GM23248 (cell line): ENCODE results near the gene TNIK. TPM values are rescaled to one million over a fixed set of nuclear protein-coding genes. Genes with fewer than 3 reads are reported as not detected.

Experiments used
- DNase-seq: peaks from one replicate; pipeline ENCODE4 v3.0.0-alpha.2; 2015
- H2AFZ ChIP-seq: fragments of 200-600 bp; sonication (generic); 2 replicates; pipeline ENCODE4 v1.6.1; 2016; ENCODE audit warnings: antibody characterized with exemption
- H3F3A ChIP-seq: fragments of 200-600 bp; sonication (generic); 2 replicates; pipeline ENCODE4 v1.6.1; 2016; ENCODE audit warnings: mild to moderate bottlenecking, antibody characterized with exemption, mixed run types; ENCODE audit not compliant: insufficient read depth
- H3K27ac ChIP-seq: fragments of 200-600 bp; sonication (generic); 2 replicates; pipeline ENCODE4 v1.5.1; 2016; ENCODE audit warnings: mild to moderate bottlenecking
- H3K27me3 ChIP-seq: fragments of 200-600 bp; sonication (generic); replicated peaks from 2 replicates; pipeline ENCODE4 v1.6.1; 2016; ENCODE audit warnings: mild to moderate bottlenecking; ENCODE audit not compliant: insufficient read depth
- H3K36me3 ChIP-seq: fragments of 200-600 bp; sonication (generic); 2 replicates; pipeline ENCODE4 v1.6.1; 2016; ENCODE audit warnings: low read depth, mild to moderate bottlenecking
- H3K4me1 ChIP-seq: fragments of 200-600 bp; sonication (generic); 2 replicates; pipeline ENCODE4 v1.6.1; 2016; ENCODE audit warnings: mild to moderate bottlenecking; ENCODE audit not compliant: insufficient read depth
- H3K4me2 ChIP-seq: fragments of 200-600 bp; sonication (generic); one replicate; pipeline ENCODE4 v1.6.1; 2016; ENCODE audit warnings: mild to moderate bottlenecking; ENCODE audit not compliant: unreplicated experiment
- H3K4me3 ChIP-seq: fragments of 200-600 bp; sonication (generic); 2 replicates; pipeline ENCODE4 v1.5.1; 2016; ENCODE audit warnings: mild to moderate bottlenecking
- H3K79me2 ChIP-seq: fragments of 200-600 bp; sonication (generic); 2 replicates; pipeline ENCODE4 v1.6.1; 2016; ENCODE audit warnings: mild to moderate bottlenecking; ENCODE audit not compliant: insufficient read depth
- H3K9ac ChIP-seq: fragments of 200-600 bp; sonication (generic); 2 replicates; pipeline ENCODE4 v1.6.1; 2016; ENCODE audit warnings: mild to moderate bottlenecking
- H3K9me2 ChIP-seq: fragments of 200-600 bp; sonication (generic); 2 replicates; pipeline ENCODE4 v1.6.1; 2016; ENCODE audit warnings: mixed run types, mild to moderate bottlenecking, moderate library complexity; ENCODE audit not compliant: insufficient read depth
- H3K9me3 ChIP-seq: fragments of 200-600 bp; sonication (generic); one replicate; pipeline ENCODE4 v1.6.1; 2017; ENCODE audit warnings: low read depth
- H4K20me1 ChIP-seq: fragments of 200-600 bp; sonication (generic); 2 replicates; pipeline ENCODE4 v1.6.0; 2016; ENCODE audit not compliant: insufficient read depth
- EZH2 ChIP-seq: fragments of 200-600 bp; sonication (generic); IDR thresholded peaks from 2 replicates; pipeline ENCODE4 v1.6.1; 2018; ENCODE audit warnings: antibody characterized with exemption, mild to moderate bottlenecking; ENCODE audit not compliant: insufficient read depth, poor library complexity, severe bottlenecking
- EZH2phosphoT487 ChIP-seq: fragments of 200-600 bp; sonication (generic); IDR thresholded peaks from 2 replicates; pipeline ENCODE4 v1.6.1; 2018; ENCODE audit warnings: antibody characterized with exemption, moderate library complexity, mild to moderate bottlenecking, low read depth; ENCODE audit not compliant: insufficient read depth
- WGBS, 2 experiments: methylation state at CpG; one replicate each; pipeline ENCODE4 v1.1.6; 2015 to 2017; ENCODE audit warnings: low lambda C conversion rate in 2 of 2, low coverage in 1 of 2; ENCODE audit errors: missing lambda C conversion rate in 2 of 2; 5-methylcytosine and 5-hydroxymethylcytosine counted together
- in situ Hi-C: fragments of 300-500 bp; cut with MboI; formaldehyde crosslinking; loops from 2 replicates; pipeline ENCODE4 v1.15.0; 2020
- polyA plus RNA-seq: library from polyadenylated mRNA; unstranded; fragments of >200 nt; fragmentation: Nextera tagmentation; extraction: Ambion mirVana; gene quantifications from 2 replicates; pipeline ENCODE4 v1.2.1, GENCODE V29; 2016
- total RNA-seq: library from RNA; depleted of rRNA; stranded (reverse); fragments of >200 nt; shearing (Covaris generic); gene quantifications from 2 replicates; pipeline ENCODE4 v1.2.3, GENCODE V29; 2014

TNIK gene
- total and polyA plus RNA-seq, 2 experiments from 2014 or later: 0.80 to 2.3 TPM

DNA sequence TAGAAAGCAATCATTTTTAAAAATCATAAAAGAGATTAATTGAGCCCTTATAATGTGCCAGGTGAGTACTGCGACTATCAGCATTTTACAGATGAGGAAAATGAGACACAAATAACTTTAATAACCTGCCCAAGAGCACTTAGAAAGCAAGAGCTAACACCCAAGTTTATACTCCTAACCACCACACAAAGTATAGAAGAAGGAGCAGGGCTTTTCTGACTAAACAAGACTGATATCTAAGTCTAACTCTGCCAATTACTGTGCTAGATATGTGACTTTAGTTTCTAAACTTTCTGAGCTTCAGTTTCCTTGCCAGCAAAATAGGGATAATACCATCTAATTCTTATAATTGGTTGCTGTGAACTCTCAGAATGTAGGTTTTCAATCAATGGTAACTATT, 47.7 kb downstream of the TNIK start:
- Histone ChIP-seq H4K20me1 (no peaks in the 10 kb centered on the region), H3K79me2 (no peaks in the 10 kb centered on the region), H2AFZ (no peak overlapping the region), H3F3A (peaks cover 10% of the 10 kb centered on the region; the same call in 1 of the 2 replicates), H3K4me2 (no peak overlapping the region), H3K36me3 (no peaks in the 10 kb centered on the region), H3K9ac (no peak overlapping the region), H3K27ac (no peak overlapping the region), H3K9me3 (no peaks in the 10 kb centered on the region), H3K9me2 (no peaks in the 10 kb centered on the region), H3K4me3 (no peak overlapping the region), H3K4me1 (peaks cover 13% of the 10 kb centered on the region), H3K27me3 (no peaks in the 10 kb centered on the region)
- in situ Hi-C loops: no loop called here
- WGBS, 2 experiments: 93 to 96% methylated on average over 1 of the region's 1 CpG
- TF ChIP-seq EZH2phosphoT487 (no peak), EZH2 (no peak)
- no peak for DNase-seq

DNA sequence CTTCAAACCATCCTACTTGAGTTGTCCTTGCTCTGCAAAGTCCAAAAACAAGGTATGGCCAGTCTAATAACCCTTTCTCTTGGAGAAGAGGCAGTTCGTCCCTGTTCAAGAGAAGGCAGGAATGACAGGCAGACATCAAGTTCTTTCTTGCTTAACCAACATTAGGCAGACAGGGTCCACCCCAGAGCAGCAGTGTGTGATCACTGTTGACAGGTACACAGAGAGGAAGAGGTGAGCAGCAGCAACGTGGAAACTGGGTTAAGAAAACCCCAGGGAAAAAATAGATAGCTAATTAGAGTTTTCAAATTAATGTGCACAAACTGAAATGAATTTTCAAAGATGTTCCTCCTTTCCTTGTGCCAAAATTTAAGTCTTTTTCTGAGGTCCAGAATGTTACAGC, 48.2 kb downstream of the TNIK start:
- H3K9ac ChIP-seq: no peak overlapping the region
- WGBS, 2 experiments: 79 to 86% methylated on average over 2 of the region's 2 CpGs
- no peaks in the 10 kb centered on the region for H3K79me2 ChIP-seq
- TF ChIP-seq EZH2: no peak
- TF ChIP-seq EZH2phosphoT487: no peak
- no peak overlapping the region for H3K4me3 ChIP-seq
- in situ Hi-C loops: no loop called here
- H3K4me1 ChIP-seq: peaks cover 12% of the 10 kb centered on the region
- H3K36me3 ChIP-seq: no peaks in the 10 kb centered on the region
- H2AFZ ChIP-seq: no peak overlapping the region
- no peaks in the 10 kb centered on the region for H3K9me2 ChIP-seq
- H3K27ac ChIP-seq: no peak overlapping the region
- no peaks in the 10 kb centered on the region for H3K9me3 ChIP-seq
- no peaks in the 10 kb centered on the region for H3K27me3 ChIP-seq
- no peaks in the 10 kb centered on the region for H4K20me1 ChIP-seq
- DNase-seq: no peak
- peaks cover 8% of the 10 kb centered on the region; the same call in 1 of the 2 replicates for H3F3A ChIP-seq
- no peak overlapping the region for H3K4me2 ChIP-seq

DNA sequence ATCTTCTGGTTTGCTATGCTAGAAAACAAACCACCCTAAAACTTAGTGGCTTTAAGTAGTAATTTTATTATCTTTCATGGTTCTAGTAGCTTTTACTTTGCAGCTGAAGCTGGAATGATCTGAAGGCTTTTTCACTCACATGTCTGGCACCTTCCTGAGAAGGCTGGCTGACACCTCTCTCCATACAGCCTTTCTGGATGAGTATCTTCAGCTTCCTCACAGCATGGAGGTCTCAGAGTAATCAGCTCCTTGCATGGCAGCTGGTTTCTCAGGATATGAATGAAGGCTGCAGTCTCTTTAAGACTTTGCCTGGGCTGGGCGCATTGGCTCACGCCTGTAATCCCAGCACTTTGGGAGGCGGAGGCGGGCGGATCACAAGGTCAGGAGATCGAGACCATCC, 50.0 kb downstream of the TNIK start:
- peaks cover 10% of the 10 kb centered on the region for H3K4me1 ChIP-seq
- no peaks in the 10 kb centered on the region for H3K36me3 ChIP-seq
- no peak for TF ChIP-seq EZH2phosphoT487
- TF ChIP-seq EZH2: no peak
- no peak for DNase-seq
- H3K79me2 ChIP-seq: no peaks in the 10 kb centered on the region
- WGBS, 2 experiments: 96 to 98% methylated on average over 6 of the region's 6 CpGs
- H3K4me3 ChIP-seq: no peak overlapping the region
- H3K27ac ChIP-seq: no peak overlapping the region
- H3K9me3 ChIP-seq: no peaks in the 10 kb centered on the region
- no peak overlapping the region for H3K4me2 ChIP-seq
- H3F3A ChIP-seq: peaks cover 4% of the 10 kb centered on the region; the same call in 1 of the 2 replicates
- in situ Hi-C loops: no loop called here
- H4K20me1 ChIP-seq: no peaks in the 10 kb centered on the region
- no peak overlapping the region for H3K9ac ChIP-seq
- no peaks in the 10 kb centered on the region for H3K27me3 ChIP-seq
- no peak overlapping the region for H2AFZ ChIP-seq
- no peaks in the 10 kb centered on the region for H3K9me2 ChIP-seq

DNA sequence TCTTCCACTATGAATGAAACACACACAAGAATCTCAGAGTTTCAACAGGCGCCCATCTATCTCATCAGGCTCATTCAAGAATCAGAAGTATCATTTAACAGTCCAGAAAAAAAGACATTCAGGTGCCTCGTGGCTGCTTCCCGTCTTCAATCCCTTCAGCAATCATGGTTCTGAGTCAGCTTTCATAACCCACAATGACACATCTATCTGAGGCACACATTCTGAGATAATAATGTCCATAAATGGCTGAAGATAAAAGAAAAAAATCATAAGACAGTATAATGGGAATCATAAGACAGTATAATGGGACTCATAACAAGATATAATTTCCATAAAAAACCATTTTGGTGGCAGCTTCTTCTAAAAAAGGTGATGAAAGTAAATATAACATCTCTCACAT, 52.4 kb downstream of the TNIK start:
- 28 to 29% methylated on average over 3 of the region's 3 CpGs for WGBS, 2 experiments
- Histone ChIP-seq H3K27me3 (no peaks in the 10 kb centered on the region), H3K4me2 (peak overlapping the region; percentile 4), H2AFZ (no peak overlapping the region), H3K4me3 (no peak overlapping the region), H3K9ac (no peak overlapping the region), H3K9me2 (no peaks in the 10 kb centered on the region), H4K20me1 (no peaks in the 10 kb centered on the region), H3K36me3 (no peaks in the 10 kb centered on the region), H3K9me3 (no peaks in the 10 kb centered on the region), H3K4me1 (peaks cover 10% of the 10 kb centered on the region), H3K79me2 (no peaks in the 10 kb centered on the region), H3F3A (peaks cover 4% of the 10 kb centered on the region; the same call in 1 of the 2 replicates), H3K27ac (no peak overlapping the region)
- in situ Hi-C loops: no loop called here
- peak; percentile 80 for DNase-seq
- TF ChIP-seq EZH2phosphoT487: no peak
- no peak for TF ChIP-seq EZH2
